ENCODE results near the gene DLX1.

The DLX1 gene

DNA sequence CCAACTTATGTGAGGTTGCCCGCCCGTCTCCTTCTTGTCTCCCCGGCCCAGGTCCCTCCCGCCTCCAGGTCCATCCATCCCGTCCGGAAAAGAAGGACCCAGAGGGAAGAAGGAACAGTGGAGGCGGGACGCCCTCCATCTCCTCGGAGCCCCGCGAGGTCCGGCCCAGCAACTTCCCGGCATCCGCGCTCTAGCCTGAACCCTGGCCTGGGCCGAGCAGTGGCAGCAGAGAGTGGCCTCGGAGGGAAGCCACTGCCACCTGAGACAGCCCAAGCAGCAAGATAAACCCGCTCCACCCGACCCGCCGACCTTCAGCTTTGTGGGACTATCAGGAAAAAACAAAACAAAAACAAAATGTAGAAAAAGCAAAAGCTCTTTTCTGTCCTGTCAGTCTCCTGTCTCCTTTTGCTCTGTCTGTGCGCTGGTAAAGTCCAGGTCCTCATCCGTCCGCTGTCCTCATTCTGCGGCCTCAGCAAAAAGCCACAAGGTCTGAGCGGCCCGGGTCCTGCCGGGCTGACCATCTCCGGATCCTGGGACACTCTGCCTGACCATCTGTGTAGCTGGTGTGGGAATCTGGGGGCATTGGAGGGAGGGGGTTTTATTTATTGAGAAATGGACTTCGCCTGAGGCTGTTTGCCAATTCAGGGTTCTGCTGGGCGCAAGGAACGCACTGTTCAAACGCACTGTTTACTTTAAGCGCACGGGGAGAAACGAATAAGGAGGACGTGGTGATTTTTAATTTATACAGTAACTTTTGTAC is 3.1 kb downstream of the DLX1 start:
- no peak overlapping the region for H3K4me3 ChIP-seq (ENCODE audit: low read length)
- no peak for DNase-seq (ENCODE audit: low read depth)
- TF ChIP-seq, protein P1, sequence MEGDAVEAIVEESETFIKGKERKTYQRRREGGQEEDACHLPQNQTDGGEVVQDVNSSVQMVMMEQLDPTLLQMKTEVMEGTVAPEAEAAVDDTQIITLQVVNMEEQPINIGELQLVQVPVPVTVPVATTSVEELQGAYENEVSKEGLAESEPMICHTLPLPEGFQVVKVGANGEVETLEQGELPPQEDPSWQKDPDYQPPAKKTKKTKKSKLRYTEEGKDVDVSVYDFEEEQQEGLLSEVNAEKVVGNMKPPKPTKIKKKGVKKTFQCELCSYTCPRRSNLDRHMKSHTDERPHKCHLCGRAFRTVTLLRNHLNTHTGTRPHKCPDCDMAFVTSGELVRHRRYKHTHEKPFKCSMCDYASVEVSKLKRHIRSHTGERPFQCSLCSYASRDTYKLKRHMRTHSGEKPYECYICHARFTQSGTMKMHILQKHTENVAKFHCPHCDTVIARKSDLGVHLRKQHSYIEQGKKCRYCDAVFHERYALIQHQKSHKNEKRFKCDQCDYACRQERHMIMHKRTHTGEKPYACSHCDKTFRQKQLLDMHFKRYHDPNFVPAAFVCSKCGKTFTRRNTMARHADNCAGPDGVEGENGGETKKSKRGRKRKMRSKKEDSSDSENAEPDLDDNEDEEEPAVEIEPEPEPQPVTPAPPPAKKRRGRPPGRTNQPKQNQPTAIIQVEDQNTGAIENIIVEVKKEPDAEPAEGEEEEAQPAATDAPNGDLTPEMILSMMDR (conservative IDR thresholded peaks at IDR 0.05; ENCODE audit: low read depth, low read length): no peak

DNA sequence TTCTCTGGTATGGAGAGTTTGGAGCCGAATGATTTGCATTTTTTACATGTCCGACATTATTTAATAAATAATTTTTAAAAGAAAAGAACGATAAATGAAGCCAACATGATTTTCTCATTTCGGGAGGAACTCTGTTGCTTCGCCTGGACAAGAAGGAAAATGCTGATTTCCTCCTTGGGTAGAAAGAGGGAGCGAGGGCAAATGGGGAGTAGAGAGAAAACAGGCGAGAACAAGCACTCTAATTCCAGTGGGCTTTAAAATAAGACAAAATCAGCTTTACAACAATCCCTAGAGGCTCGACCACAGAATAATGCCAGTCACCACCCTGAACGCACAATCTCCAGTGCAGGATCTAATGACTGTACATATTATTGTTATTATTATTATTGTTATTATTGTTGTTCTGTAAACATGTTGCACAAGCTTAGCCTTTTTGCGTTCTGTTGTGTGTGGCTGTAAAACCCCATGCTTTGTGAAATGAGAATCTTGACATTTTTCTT is 3.7 kb downstream of the DLX1 start:
- H3K4me3 ChIP-seq (ENCODE audit: low read length): no peak overlapping the region
- TF ChIP-seq, protein P1 (conservative IDR thresholded peaks at IDR 0.05; ENCODE audit: low read depth, low read length): no peak
- DNase-seq (ENCODE audit: low read depth): no peak

DNA sequence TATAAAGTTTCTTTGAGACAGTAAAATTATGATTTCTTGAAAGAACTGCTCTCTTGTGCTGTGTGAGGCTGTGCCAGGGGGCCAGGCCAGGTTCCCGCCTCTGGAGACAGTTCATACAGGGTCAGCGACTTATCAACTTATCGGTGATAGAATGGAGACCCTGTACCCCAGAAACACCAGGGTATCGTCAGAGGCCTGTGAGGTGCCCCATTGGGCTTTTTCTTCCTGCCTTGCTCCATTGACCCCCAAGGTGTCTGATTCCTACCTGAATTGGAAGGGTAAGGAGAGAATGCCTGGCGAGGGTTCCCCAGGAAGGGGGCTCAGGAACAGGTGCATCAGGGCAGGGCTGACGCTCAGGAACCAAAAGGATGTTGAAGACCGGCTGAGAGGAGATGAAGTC is 4.3 kb downstream of the DLX1 start:
- DNase-seq (ENCODE audit: low read depth): no peak
- TF ChIP-seq, protein P1 (conservative IDR thresholded peaks at IDR 0.05; ENCODE audit: low read depth, low read length): no peak
- H3K4me3 ChIP-seq (ENCODE audit: low read length): no peak overlapping the region

DNA sequence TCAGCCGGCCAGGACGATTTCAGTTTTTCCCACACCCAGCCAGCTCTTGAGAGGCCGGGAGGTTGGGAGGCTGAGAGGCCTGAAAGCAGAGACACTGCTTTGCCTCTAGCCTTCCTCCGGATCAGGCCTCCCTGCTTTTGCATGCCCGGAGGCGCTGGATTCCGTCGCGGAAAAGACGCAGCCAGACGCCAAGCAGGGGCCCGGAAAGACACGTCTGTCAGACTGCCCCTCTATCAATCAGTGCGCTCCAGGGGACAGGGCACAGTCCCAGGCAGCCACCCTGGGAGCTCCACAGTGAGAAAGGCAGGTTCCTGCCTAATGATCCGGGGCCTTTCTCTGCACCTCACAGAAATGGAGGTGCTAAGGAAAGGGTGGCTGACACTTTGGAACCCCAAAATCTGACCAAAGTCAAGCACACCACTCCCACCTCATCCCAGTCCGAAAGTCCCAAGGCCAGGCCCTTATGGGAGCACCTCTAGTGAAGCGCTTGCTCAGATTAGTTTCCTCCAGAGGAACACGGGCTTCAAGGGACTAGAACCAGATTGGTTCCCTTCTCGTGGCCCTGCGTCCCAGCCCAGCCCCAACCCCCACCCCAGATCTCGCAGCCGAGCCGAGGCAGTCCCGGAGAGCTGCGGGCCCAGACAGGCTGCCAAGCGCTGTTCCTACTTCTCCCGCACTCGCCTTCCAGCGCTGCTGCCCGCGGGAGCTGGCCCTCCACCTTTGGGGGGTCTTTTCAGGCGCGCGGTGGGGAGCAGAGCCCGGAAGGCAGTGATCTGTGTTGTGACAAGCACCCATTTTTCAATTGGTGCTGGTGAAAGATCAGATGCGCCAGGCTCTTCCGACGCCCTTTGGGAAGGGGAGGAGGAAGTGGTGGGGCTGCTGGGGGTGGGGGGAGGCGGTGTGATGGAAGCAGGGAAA is 5.0 kb downstream of the DLX1 start:
- TF ChIP-seq, protein P1 (conservative IDR thresholded peaks at IDR 0.05; ENCODE audit: low read depth, low read length): no peak
- no peak for DNase-seq (ENCODE audit: low read depth)
- no peak overlapping the region for H3K4me3 ChIP-seq (ENCODE audit: low read length)

DNA sequence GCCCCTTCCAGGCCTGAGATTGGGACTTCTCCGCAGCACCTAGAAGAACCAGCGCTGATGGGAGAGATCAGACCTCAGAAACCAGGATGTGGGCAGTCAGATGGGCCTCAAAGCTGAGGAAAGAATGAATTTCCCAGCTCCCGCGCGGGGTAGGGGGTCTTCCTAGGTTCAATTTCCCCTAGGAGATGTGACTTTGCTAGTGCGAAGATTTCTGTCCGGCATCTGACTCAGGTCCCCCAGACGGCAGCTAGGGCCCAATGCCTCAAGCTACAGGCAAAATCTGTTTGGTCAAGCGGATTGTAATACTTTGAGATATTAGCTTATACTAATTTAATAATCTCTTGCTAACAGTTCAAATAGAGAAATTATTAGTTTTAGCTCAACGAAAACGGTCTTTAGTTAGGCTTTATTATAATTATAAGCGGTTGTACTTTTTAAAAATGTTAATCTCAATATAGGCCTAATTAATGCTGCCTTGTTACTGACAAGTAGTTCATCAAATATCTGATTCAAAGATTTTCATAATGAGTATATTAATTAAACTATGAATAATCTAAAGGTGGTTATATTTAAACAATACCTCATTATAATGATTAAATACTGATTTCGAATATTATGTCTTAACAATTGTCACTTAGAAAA is 5.8 kb downstream of the DLX1 start:
- no peak for DNase-seq (ENCODE audit: low read depth)
- TF ChIP-seq, protein P1 (conservative IDR thresholded peaks at IDR 0.05; ENCODE audit: low read depth, low read length): no peak
- H3K4me3 ChIP-seq (ENCODE audit: low read length): no peak overlapping the region

DNA sequence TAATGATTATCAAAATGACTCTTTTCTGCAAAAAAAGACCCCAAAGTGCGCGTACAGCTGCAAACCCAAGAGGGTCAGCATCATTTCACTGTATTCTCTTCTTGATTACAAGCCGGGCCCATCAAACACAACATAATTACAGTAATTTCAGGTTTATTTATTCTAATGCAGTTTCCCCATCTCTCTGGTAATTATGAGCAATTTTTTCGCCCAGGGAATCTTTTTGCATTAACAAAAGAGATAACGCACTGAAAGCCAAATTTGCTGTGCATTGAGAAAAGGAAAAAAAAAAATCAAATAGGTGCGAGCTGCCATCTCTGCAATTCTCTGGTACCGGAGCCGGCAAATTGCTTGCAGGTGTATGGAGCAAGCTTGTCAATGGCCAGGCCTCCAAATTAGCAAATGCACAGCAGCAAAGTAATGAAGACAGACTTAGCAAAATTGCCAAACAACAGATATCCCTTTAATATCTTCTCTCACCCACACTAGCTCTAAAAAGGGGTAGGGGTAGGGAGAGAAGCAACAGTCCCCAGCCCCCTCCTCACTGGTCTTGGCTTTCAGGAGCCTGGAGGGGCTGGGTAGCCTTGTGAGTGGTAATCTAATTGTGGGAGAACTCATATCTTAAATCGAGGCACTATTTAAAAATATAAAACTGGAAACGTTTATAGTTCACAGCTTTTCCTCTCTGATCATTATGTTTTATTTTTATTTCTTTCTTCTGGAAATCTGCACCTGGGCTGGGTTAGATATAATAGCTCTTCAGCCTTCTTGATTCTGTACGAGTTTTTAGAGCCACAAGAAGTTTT is 6.7 kb downstream of the DLX1 start:
- DNase-seq (ENCODE audit: low read depth): no peak
- TF ChIP-seq, protein P1 (conservative IDR thresholded peaks at IDR 0.05; ENCODE audit: low read depth, low read length): no peak
- no peak overlapping the region for H3K4me3 ChIP-seq (ENCODE audit: low read length)

All from retinal pigment epithelial cell (primary cell).